Measurements from ENCODE around the gene NOTCH4. TPM values are rescaled to one million over a fixed set of nuclear protein-coding genes. Genes with fewer than 3 reads are reported as not detected.

The NOTCH4 gene
- total and polyA plus RNA-seq, 9 of the 15 experiments (the other 6 are each of a cell fraction or from before 2014, with no cell fraction given) = 0.24 to 4.3 (median 1.7) TPM

- peaks cover 25 to 46% of the 10 kb centered on the region in 2 experiments for H3K4me1 ChIP-seq (replicated peaks in 1 of 2; ENCODE audit: control insufficient read depth in 2 of 2, insufficient read depth in 2 of 2, low read length in 2 of 2)
- CTCF ChIA-PET (ENCODE audit: low intra/inter-chr PET ratio) = interaction anchor here (0.5 kb wide), 1 partner anchor 54 kb away, joined by 3 read pairs; no protein-coding TSS in a partner anchor
- TF ChIP-seq ZNF766 (CRISPR knock-in tag; conservative IDR thresholded peaks at IDR 0.05) (no peak), SIX5 (IDR thresholded peaks at IDR 0.05; ENCODE audit: borderline replicate concordance in 1 of 2, insufficient read depth in 1 of 2, low read depth in 1 of 2, low read length in 2 of 2) (no peak), ZNF780A (CRISPR knock-in tag; IDR thresholded peaks at IDR 0.05) (no peak), PATZ1 (CRISPR knock-in tag; IDR thresholded peaks at IDR 0.05; ENCODE audit: borderline replicate concordance) (no peak), POLR2AphosphoS5 (IDR thresholded peaks at IDR 0.05; ENCODE audit: control insufficient read depth, insufficient read depth, low read depth, low read length) (no peak), KLF16 (IDR thresholded peaks at IDR 0.05) (no peak), ZNF609 (CRISPR knock-in tag; IDR thresholded peaks at IDR 0.05; ENCODE audit: borderline replicate concordance) (no peak)
- intact Hi-C loops (cut with micrococcal nuclease) = loop anchor here (10.0 kb wide), 2 partner anchors 350 to 510 kb away; partner anchors contain the start of genes C6orf47, CSNK2B, GPANK1 and HSPA1B
- peak overlapping the region; percentile 88 for H3K4me2 ChIP-seq (ENCODE audit: insufficient read depth, low read length)
- H2AFZ ChIP-seq (ENCODE audit: low read depth, low read length) = no peak overlapping the region
- H3K9me1 ChIP-seq (ENCODE audit: control insufficient read depth, insufficient read depth, low read length) = no peaks in the 10 kb centered on the region
- peaks cover 55% of the 10 kb centered on the region for H3K79me2 ChIP-seq (ENCODE audit: control insufficient read depth, insufficient read depth, low read length)
- WGBS (ENCODE audit: insufficient coverage, low coverage, missing lambda C conversion rate) = 74% methylated on average over 1 of the region's 1 CpG
- POLR2A ChIA-PET = interaction anchor here (0.6 kb wide), 1 partner anchor 758 kb away, joined by 3 read pairs; no protein-coding TSS in a partner anchor
- no peaks in the 10 kb centered on the region for H4K20me1 ChIP-seq (replicated peaks; ENCODE audit: control insufficient read depth, insufficient read depth, low read length)
- DNase-seq (ENCODE audit: extremely low read depth in 1 of 4, low spot score in 3 of 4) = no peak
- H3K4me3 ChIP-seq = peak overlapping the region; percentile 88
- BruUV-seq (replicated peaks) = no TSS peak
- peak overlapping the region in 1 of 2 experiments; percentile 81; a peak in 2 of 4 replicates for H3K9ac ChIP-seq (ENCODE audit: insufficient read depth in 1 of 2, low read depth in 2 of 2, low read length in 2 of 2)
- in situ Hi-C loops (cut with MboI) = no loop called here
- H3K9me3 ChIP-seq (replicated peaks; ENCODE audit: control insufficient read depth, insufficient read depth, low read depth, low read length) = no peaks in the 10 kb centered on the region
- H3K36me3 ChIP-seq (ENCODE audit: control insufficient read depth, insufficient read depth, low read length) = peaks cover 35% of the 10 kb centered on the region
- FAIRE-seq = no peak
- no peak for ATAC-seq
- H3K27ac ChIP-seq (ENCODE audit: extremely low read depth, low read depth, low read length) = no peak overlapping the region; the same call in 2 of the 3 replicates
- no peaks in the 10 kb centered on the region for H3K27me3 ChIP-seq (ENCODE audit: control insufficient read depth in 2 of 2, insufficient read depth in 2 of 2, low read length in 2 of 2)
Observed at GRCh38 chr6:32174416-32174815, 49.5 kb downstream of the NOTCH4 start.

Data from K562 (cell line).